GM15510 (cell line): ENCODE results near the gene APOBEC4.

Experiments
- POLR2A ChIP-seq: IDR thresholded peaks from 3 replicates; pipeline ENCODE4 v1.6.1; 2011; ENCODE audit warnings: borderline replicate concordance; ENCODE audit not compliant: insufficient read length; ENCODE audit errors: extremely low read depth

The APOBEC4 gene

DNA sequence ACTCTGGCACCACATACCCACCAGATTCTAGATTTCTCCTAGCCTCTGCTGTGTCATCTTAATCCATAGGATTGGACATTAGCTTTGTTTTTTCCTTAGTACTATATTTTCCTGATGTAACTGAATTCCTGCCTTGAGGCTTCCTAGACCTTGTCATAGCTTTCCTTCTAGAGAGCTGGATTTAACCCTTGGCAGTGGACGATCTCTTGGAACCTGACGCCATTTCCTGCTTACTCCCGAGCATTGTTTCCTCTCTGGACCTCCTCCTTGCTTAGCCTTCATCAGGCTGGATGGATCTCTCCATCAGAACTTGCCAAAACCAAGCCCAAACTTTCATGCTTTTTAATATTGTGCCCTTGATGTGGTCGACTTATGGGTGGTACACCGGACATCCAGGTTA is 1.5 kb downstream of the APOBEC4 start:
- TF ChIP-seq POLR2A, result no peak

DNA sequence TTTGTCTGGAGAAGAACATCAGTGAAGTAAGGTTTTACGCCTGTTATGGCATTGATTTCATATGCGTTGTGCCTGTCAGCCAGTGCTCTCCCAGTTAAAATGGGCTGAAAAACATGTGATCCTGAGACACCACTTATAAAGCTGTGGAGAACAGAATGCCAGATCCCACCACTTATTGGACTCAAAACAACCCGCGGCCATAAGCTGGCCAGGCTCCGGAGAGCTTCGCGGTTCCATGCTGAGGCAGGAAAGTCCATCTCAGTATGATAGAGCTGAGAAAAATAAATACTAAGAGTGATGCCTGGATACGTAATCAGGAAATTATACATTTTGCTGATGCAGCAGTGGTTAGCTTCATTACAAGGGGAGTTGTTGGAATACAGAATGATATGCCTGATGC is 5.1 kb downstream of the APOBEC4 start:
- TF ChIP-seq POLR2A, result no peak

DNA sequence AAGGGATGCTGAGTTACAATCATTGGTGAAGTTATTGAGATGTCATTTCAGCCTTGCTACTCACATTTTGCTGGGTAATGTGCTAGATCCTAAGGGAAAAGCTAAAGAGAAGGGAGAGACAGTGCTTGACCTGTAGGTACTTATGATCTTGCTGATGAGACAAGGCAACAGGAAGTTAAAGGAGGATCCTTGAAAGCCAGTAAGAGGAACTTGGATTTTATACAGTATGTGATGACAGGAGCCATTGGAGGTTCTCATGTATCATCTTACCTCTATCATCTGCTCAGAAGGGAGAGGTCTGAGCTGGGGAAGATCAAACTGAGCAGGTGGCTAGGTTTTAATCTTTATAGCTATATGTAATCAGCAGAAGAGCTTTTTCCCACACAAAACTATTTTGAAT is 6.3 kb downstream of the APOBEC4 start:
- TF ChIP-seq POLR2A, result no peak

DNA sequence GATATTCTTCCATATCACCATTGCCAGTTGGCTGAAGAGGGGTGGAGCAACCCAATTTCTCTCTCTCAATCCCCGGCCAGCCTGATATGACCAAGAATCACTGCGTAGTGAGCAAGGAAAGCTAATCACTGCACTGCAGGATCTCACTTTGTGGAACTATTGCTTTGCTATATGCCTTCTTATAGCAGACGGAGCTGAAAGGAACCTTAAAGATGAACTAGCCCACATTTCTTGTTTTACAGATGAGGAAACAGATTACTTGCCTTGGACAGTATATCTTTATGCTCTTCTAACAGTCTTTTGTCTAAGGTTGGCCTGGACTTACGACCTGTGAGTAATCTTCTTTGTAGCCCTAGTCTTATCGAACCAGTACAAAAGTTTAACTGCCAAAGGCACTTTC is 7.6 kb downstream of the APOBEC4 start:
- TF ChIP-seq POLR2A, result no peak

DNA sequence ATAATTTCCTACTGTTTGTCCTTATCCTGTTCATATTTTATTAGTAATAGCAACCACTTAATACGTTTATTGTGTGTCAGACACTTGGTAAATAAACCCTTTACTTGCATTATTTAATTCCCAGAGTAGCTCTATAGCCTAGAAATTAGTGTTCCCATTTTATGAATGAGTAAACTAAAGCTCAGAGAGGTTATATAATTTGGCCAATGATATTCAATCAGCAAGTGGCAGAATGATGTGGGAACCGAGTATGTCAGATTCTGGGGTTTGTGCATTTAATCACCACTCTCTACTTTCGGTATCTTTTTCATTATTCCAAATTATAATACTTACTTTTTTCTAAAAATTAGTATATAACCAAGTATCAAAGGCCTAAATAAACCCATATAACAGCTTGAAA is 10.9 kb downstream of the APOBEC4 start:
- no peak for TF ChIP-seq POLR2A

DNA sequence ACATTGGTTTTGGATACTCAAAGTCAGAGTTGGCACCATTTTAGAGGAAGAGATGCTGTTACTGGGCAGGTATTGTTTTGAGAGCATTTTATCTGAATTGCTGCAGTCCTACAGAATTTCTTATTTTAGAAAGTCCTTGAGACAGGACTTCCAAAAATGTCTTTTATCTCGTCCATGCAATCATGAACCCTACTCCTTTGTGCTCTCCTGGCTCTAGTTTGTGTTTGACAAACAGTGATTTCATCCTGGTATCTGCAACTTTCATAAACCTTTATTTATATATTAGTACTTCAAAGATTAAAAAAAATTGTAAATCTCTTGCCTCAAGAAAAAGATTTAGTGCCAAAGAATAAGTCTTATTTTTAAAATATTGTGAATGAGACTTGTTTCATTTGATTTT is 12.9 kb downstream of the APOBEC4 start:
- no peak for TF ChIP-seq POLR2A

DNA sequence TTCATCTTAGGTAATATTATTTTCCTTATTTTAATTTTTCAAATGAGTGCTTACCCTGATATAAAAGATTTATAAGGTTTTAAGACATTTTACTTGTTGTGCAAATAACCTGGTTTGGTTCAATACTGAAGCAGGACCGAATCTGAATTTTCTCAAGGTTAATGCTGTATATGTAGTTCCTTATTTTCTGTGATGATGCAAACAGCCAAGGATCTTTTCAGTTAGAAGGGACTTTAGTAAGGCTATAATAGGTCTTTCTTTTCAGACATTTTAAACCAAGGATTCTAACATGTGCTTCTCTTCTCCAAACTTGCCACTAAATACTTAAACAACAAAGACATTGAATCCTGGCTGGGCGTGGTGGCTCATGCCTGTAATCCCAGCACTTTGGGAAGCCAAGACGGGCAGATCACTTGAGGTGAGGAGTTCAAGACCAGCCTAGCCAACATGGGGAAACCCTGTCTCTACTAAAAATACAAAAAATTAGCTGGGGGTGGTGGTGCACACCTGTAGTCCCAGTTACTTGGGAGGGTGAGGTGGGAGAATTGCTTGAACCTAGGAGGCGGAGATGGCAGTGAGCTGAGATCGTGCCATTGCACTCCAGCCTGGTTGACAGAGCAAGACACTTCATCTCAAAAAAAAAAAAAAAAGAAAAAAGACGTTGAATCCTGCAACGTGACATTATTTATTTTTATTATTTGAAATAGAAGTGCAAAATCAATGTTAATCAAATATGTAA is 14.3 kb downstream of the APOBEC4 start:
- no peak for TF ChIP-seq POLR2A

DNA sequence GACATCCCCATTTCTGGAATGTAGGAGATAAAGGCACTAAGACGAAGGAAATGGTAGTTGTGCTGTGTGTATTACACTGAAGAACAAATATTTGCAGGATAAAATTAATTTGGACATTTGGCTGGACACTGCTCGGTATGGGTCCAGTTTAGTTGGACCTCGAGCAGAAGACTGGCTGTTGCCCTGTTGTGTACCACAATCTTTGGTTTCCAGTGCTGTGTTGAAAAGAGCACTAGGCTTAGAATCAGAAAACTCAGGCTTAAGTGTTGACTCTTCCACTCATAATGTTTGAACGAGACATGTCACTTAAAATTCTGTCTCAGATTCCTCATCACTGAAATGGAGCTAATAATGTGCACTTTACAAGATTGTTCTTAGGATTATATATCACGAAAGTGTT is 16.3 kb downstream of the APOBEC4 start:
- no peak for TF ChIP-seq POLR2A

DNA sequence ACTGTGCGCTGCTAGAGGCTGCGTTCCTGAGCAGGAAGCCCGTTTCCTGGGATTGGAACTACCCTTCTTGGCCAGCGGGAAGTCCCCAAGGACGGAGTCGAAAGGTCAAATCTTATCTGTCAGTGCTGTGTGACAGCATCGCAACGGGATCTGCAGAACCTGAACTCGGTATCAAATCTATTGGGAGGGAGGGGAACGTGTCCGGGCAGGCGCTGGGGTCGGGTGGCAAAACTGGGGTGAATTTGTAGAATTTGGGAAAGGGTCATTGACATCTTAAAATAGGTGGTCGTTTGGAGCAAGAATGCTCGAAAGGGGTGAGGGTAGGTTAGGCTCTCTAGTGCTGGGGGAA is 16.8 kb downstream of the APOBEC4 start:
- no peak for TF ChIP-seq POLR2A

DNA sequence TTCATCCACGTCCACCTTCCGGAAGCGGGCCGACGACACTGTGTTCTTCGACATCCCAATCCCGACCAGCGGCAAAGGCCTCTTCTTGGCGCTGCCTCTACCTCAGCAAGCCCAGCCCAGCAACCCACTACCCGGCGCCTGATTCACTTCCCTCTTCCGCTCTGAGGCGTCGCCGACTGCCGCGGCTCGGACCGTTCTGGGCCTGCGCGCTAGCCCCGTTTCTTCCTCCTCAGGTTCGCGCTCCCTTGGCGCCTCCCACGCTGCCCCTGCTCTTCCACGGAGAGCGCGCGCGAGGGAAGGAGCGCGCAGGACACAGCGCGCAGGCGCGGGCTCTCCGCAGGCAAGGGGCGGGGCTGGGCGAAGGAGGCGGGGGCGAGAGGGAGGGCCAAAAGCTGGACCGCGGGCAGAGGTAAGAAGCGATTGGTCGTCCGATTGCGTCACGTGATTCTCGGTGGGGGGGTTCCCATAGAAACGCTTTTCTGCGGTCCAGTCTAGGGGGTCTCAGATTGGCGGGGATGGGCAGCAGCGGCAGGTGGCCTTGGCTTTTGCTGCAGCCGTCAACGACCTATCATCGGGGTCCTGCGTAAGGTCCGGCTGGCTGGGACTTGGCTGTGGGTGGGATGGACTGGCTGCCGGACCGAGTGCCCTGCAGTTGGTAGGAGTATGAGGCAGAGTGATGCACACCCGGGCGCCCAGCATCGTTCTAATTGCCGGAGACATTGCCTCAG is 17.3 kb downstream of the APOBEC4 start, which contains the start of gene ARPC5:
Gene ARPC5, minus strand, starts transcription at position 178 of the 728 bp plus-strand sequence. Its CDS starts 124 bp downstream, at position 54.
- TF ChIP-seq POLR2A, result peak; percentile 92

DNA sequence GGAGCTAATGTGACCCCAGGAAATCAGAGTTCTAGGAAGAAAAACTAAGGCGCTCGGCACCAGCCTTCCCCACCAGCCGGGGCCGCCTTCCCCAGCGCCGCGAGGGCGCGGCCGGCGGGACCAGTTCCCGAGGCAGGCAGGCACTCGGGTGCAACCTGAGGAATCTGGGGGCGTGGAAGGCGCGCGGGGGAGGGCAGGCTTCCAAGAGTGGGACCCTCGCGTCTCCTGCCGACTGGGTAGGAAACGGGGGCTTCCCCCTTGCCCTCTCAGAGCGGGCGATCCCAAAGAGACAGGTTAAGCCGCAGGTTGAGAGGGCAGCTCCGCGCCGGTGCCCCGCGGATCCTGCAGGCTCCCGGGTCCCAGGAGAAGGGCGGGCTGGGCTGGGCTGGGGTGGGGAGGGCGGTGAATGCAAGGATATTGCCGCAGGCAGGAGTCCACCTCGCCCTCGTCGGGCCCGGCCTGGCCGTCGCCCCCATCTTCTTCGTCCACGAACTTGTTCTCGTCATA is 18.0 kb downstream of the APOBEC4 start:
- TF ChIP-seq POLR2A, result no peak

DNA sequence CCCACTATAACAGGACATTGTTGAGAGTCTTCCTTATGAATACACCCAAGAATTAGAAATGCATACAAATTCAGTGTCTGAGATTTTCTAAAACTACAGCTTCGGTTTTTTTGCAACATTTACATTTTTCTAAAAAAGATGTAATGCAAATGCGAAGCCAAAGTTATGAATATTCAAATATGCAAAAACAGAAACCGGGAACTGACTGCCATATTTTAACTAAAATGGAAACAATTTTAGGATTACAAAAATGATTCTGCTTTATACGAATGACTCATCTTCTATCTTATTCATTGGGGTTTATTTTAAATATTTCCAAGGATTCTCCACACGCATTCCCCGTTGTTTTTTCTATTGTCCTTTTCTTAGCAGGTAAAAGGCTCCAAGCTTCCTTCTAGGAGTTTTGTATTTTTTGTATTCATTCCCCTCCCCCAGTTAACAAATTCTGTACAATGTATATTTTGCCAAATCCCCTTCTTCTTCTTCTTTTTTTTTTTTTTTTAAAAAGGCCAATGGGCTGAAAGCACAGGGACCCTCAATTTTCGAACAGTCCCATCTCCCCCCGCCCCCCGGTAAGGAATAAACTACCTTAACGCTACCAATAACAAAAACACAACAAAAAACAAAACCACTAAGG is 18.6 kb downstream of the APOBEC4 start:
- TF ChIP-seq POLR2A, result no peak

DNA sequence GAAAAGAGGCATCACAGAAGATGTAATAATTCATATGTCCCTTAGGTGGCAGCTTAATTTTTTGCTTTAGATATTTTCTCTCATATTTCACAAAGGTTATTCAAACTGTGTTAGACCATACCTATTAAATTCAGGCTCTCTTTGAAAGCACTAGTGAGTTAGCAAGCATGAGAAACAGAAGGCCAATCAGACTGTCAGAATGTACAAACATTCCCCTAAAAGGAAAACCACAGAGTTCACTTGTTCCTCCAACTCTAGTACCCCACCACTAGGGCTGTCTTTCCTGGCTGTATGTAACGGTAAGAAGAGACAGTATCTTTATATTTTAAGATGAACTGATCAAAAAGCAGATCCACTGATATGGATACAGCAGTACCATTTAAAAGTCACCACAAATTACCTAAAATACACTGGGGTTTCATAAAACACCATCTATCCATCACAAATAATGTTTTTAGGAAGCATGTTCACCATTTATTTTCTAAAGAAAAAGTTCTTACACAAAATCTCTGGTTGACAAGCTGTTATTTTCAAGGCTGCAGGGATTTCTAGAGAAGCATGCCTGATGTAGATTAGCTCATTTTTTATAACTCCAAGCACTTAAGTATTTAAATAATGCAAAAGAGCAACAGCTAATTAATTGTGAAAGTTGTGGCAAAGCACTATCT is 19.3 kb downstream of the APOBEC4 start:
- no peak for TF ChIP-seq POLR2A

DNA sequence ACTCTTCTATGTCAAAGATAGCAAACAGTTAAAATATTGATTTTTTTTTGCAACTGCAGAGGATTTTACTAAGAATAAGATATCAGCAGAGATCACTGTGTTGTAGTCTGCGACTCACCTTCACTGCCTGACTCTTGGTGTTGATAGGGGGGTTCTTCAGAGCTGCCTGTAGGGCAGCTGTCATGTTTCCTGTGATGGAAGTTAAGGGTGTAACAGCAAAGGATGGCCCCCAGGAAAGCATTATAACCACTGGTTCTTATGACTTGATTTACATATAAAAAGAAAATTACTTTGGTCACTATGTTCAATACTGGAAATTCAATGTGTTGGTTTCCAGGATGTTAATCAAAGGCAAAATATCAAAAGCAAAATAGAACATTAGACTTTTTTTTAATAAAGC is 20.2 kb downstream of the APOBEC4 start:
- TF ChIP-seq POLR2A, result no peak

DNA sequence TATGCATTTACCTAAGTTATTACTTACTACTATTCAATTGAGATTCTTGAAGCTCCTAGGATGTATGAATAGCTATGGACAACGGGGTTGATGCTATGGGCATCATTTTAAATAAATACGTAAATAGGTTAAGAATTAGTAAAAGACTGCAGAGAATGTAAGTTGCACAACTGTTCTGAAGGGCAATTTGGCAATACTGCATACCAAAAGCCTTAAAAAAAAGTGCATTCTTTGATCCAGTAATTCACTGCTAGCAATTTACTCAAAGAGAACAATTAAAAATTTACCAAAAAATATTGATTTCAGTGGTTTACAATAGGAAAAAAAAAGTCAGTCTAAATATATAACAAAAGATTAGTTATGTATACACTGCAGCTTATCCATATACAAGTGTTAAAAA is 21.0 kb downstream of the APOBEC4 start:
- TF ChIP-seq POLR2A, result no peak
